Transverse colon (tissue), 4 donors: ENCODE measurements around the gene TP53BP2. TPM values are rescaled to one million over a fixed set of nuclear protein-coding genes. Genes with fewer than 3 reads are reported as not detected.

Source experiments
- DNase-seq: peaks from one replicate; pipeline ENCODE4 v3.0.0-alpha.2; 2019
- H3K27ac ChIP-seq, 4 donors: fragments of 200-600 bp; sonication (generic); 2 replicates each; pipeline ENCODE4 v1.5.1; 2016 to 2018; ENCODE audit warnings: inconsistent platforms in 4 of 4
- H3K27me3 ChIP-seq: fragments of 200-600 bp; sonication (generic); 2 replicates; pipeline ENCODE4 v1.5.1; 2017; ENCODE audit warnings: inconsistent platforms
- H3K36me3 ChIP-seq, 4 donors: fragments of 200-600 bp; sonication (generic); 2 replicates each; pipeline ENCODE4 v1.5.1; 2017 to 2019; ENCODE audit warnings: inconsistent platforms in 4 of 4
- H3K4me1 ChIP-seq, 4 donors: fragments of 200-600 bp; sonication (generic); 2 replicates each; pipeline ENCODE4 v1.5.1; 2017 to 2020; ENCODE audit warnings: inconsistent platforms in 4 of 4
- H3K4me3 ChIP-seq, 4 donors: fragments of 200-600 bp; sonication (generic); 1 replicate in 1 of 4; 2 replicates in 3 of 4; pipeline versions ENCODE4 v1.5.1 to v1.6.1; 2017 to 2019; ENCODE audit warnings: inconsistent platforms in 4 of 4
- H3K9me3 ChIP-seq, 2 donors: fragments of 200-600 bp; sonication (generic); 2 replicates each; pipeline ENCODE4 v1.5.1; 2017 to 2019; ENCODE audit warnings: inconsistent platforms in 2 of 2
- CTCF ChIP-seq, 5 experiments: fragments of 200-600 bp in 3 of 5; fragments of 450-650 bp in 2 of 5; sonication (generic) in 3 of 5; IDR thresholded peaks; 1 replicate in 2 of 5; 2 replicates in 3 of 5; pipeline ENCODE4 v1.5.1; 2016 to 2017; ENCODE audit warnings: antibody characterized with exemption in 5 of 5, inconsistent platforms in 3 of 5, mild to moderate bottlenecking in 2 of 5, moderate library complexity in 1 of 5
- EP300 ChIP-seq: sonication (generic); formaldehyde crosslinking; IDR thresholded peaks from one replicate; pipeline ENCODE4 v1.6.1; 2017; ENCODE audit warnings: antibody characterized with exemption, low read depth
- POLR2A ChIP-seq: fragments of 450-650 bp; IDR thresholded peaks from one replicate; pipeline ENCODE4 v1.6.1; 2016; ENCODE audit warnings: antibody characterized with exemption, mild to moderate bottlenecking, moderate library complexity
- POLR2AphosphoS5 ChIP-seq, 3 donors: sonication (generic); formaldehyde crosslinking; IDR thresholded peaks; one replicate each; pipeline ENCODE4 v1.6.1; 2016; ENCODE audit warnings: antibody characterized with exemption in 3 of 3
- WGBS, 2 donors: methylation state at CpG; one replicate each; pipeline ENCODE4 v1.1.5; 2018; ENCODE audit warnings: low coverage in 1 of 2; 5-methylcytosine and 5-hydroxymethylcytosine counted together
- in situ Hi-C, 4 donors: fragments of 200-750 bp; cut with MboI; loops; one replicate each; pipeline versions ENCODE4 v1.15.0 to v1.15.1; 2017; ENCODE audit warnings: low sequenced_read_pairs in 3 of 4, low pct_ligation_motif_present in 1 of 4, low pct_unique_long_range_greater_than_20kb in 1 of 4
- intact Hi-C: fragments of 100-400 bp; cut with DNase I; formaldehyde crosslinking; loops from one replicate; pipeline ENCODE4 v1.15.1; 2023; ENCODE audit warnings: low total_unique reads
- total RNA-seq, 4 donors: library from RNA; depleted of rRNA; stranded (reverse); fragments of >200 nt; gene quantifications; one replicate each; pipeline ENCODE4 v1.1.0, GENCODE V29; 2016

TP53BP2 gene
- total RNA-seq, 4 donors from 2014 or later, result 11.9 to 82.7 (median 31.2) TPM

- Histone ChIP-seq H3K9me3 (no peaks in the 10 kb centered on the region), H3K36me3 (no peaks in the 10 kb centered on the region), H3K27me3 (no peaks in the 10 kb centered on the region), H3K4me1 (no peaks in the 10 kb centered on the region), H3K4me3 (no peak overlapping the region), H3K27ac (no peak overlapping the region)
- intact Hi-C loops, result no loop called here
- DNase-seq, result no peak
- in situ Hi-C loops, result no loop called here
- 56 to 60% methylated on average over 4 of the region's 4 CpGs for WGBS, 2 donors
- TF ChIP-seq POLR2A (no peak), POLR2AphosphoS5 (IDR thresholded peaks at IDR 0.05) (no peak), EP300 (no peak), CTCF (IDR thresholded peaks at IDR 0.05) (no peak)
These were observed 40.8 kb upstream of the TP53BP2 start for GRCh38 chr1:223886516-223886921.

GRCh38 chr1:223885614-223886013, 39.9 kb upstream of the TP53BP2 start:
- H3K36me3 ChIP-seq, result no peaks in the 10 kb centered on the region
- no peaks in the 10 kb centered on the region for H3K4me1 ChIP-seq
- in situ Hi-C loops (no loop called here), intact Hi-C loops (no loop called here)
- no peaks in the 10 kb centered on the region for H3K27me3 ChIP-seq
- TF ChIP-seq POLR2AphosphoS5 (IDR thresholded peaks at IDR 0.05), result no peak
- DNase-seq, result no peak
- H3K27ac ChIP-seq, result no peak overlapping the region
- no peak overlapping the region for H3K4me3 ChIP-seq
- 96 to 100% methylated on average over 2 to 3 of the region's 3 CpGs for WGBS, 2 donors
- no peaks in the 10 kb centered on the region for H3K9me3 ChIP-seq

GRCh38 chr1:223878598-223879325, 33.0 kb upstream of the TP53BP2 start:
- no peaks in the 10 kb centered on the region for H3K4me1 ChIP-seq
- H3K27me3 ChIP-seq, result no peaks in the 10 kb centered on the region
- no peak for DNase-seq
- no peaks in the 10 kb centered on the region for H3K9me3 ChIP-seq
- H3K36me3 ChIP-seq, result no peaks in the 10 kb centered on the region
- intact Hi-C loops (no loop called here), in situ Hi-C loops (no loop called here)
- no peak overlapping the region for H3K27ac ChIP-seq
- no peak overlapping the region for H3K4me3 ChIP-seq
- TF ChIP-seq EP300 (no peak), CTCF (IDR thresholded peaks at IDR 0.05) (no peak), POLR2AphosphoS5 (IDR thresholded peaks at IDR 0.05) (no peak), POLR2A (no peak)
- WGBS, 2 donors, result 89 to 90% methylated on average over 1 of the region's 1 CpG

- in situ Hi-C loops, result no loop called here
- TF ChIP-seq CTCF (IDR thresholded peaks at IDR 0.05) (no peak), EP300 (no peak)
- no peaks in the 10 kb centered on the region for H3K9me3 ChIP-seq
- no peaks in the 10 kb centered on the region for H3K27me3 ChIP-seq
- DNase-seq, result no peak
- intact Hi-C loops, result no loop called here
- no peak overlapping the region for H3K4me3 ChIP-seq
- H3K27ac ChIP-seq, result no peak overlapping the region
- no peaks in the 10 kb centered on the region for H3K36me3 ChIP-seq
- 69 to 70% methylated on average over 3 of the region's 3 CpGs for WGBS, 2 donors
- H3K4me1 ChIP-seq, result no peaks in the 10 kb centered on the region
These were observed 32.1 kb upstream of the TP53BP2 start for GRCh38 chr1:223877804-223878203.

- WGBS, 2 donors, result 58 to 65% methylated on average over 6 of the region's 6 CpGs
- Histone ChIP-seq H3K36me3 (no peaks in the 10 kb centered on the region), H3K9me3 (no peaks in the 10 kb centered on the region), H3K27ac (no peak overlapping the region), H3K4me3 (no peak overlapping the region), H3K27me3 (no peaks in the 10 kb centered on the region), H3K4me1 (no peaks in the 10 kb centered on the region)
- DNase-seq, result no peak
- in situ Hi-C loops, result no loop called here
- intact Hi-C loops, result no loop called here
- no peak for TF ChIP-seq POLR2AphosphoS5 (IDR thresholded peaks at IDR 0.05)
- TF ChIP-seq POLR2A, result no peak
These were observed 30.8 kb upstream of the TP53BP2 start for GRCh38 chr1:223876590-223876989.
